GM12801 (cell line): ENCODE measurements around the gene SCLY.

Experiments
- TF ChIP-seq, protein P1 (sequence below): IDR thresholded peaks from one replicate; pipeline ENCODE4 v1.5.1; 2011; ENCODE audit warnings: control low read depth; ENCODE audit not compliant: insufficient read length; ENCODE audit errors: extremely low read depth

Gene SCLY

DNA sequence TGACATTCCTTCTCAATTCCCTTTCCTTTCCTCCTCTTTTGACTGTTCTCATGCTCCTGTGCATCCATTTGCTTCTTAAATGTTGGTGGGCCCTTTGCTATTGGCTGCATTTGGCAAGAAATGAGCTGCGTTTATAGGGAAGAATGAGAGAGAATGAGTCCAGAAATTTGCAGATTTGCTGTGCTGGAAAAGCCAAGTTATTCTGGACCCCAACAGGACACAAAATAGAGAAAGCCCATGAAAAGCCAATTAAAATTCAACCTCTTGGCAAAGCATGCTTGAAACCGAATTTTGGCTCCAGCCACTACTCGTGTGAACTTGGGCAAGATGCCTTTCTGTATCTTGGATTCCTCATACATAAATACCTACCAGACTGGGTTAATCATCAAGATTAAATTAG is 1.3 kb upstream of the SCLY start:
- TF ChIP-seq, protein P1, sequence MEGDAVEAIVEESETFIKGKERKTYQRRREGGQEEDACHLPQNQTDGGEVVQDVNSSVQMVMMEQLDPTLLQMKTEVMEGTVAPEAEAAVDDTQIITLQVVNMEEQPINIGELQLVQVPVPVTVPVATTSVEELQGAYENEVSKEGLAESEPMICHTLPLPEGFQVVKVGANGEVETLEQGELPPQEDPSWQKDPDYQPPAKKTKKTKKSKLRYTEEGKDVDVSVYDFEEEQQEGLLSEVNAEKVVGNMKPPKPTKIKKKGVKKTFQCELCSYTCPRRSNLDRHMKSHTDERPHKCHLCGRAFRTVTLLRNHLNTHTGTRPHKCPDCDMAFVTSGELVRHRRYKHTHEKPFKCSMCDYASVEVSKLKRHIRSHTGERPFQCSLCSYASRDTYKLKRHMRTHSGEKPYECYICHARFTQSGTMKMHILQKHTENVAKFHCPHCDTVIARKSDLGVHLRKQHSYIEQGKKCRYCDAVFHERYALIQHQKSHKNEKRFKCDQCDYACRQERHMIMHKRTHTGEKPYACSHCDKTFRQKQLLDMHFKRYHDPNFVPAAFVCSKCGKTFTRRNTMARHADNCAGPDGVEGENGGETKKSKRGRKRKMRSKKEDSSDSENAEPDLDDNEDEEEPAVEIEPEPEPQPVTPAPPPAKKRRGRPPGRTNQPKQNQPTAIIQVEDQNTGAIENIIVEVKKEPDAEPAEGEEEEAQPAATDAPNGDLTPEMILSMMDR, result no peak

DNA sequence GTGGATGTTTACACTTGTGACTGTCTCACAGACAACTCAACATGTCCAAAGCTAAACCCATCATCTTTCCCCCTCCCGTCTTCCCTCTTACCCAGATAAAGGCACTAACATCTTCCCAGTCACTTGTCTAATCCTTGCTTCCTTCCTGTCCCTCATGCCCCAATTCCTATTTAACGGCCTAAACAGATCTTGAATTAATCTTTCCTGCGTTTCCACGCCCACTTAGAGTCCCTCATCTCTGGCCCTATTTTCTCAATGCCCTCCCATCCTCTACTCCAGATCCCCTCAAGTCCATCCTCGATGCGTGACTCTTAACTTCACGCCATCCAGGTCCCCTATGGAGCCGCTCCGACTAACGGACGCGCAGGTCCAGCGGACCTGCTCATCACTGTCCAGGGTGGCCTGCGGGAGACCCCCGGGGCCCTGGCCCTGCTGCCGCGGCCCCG is 682 bp upstream of the SCLY start:
- TF ChIP-seq, protein P1, result no peak

DNA sequence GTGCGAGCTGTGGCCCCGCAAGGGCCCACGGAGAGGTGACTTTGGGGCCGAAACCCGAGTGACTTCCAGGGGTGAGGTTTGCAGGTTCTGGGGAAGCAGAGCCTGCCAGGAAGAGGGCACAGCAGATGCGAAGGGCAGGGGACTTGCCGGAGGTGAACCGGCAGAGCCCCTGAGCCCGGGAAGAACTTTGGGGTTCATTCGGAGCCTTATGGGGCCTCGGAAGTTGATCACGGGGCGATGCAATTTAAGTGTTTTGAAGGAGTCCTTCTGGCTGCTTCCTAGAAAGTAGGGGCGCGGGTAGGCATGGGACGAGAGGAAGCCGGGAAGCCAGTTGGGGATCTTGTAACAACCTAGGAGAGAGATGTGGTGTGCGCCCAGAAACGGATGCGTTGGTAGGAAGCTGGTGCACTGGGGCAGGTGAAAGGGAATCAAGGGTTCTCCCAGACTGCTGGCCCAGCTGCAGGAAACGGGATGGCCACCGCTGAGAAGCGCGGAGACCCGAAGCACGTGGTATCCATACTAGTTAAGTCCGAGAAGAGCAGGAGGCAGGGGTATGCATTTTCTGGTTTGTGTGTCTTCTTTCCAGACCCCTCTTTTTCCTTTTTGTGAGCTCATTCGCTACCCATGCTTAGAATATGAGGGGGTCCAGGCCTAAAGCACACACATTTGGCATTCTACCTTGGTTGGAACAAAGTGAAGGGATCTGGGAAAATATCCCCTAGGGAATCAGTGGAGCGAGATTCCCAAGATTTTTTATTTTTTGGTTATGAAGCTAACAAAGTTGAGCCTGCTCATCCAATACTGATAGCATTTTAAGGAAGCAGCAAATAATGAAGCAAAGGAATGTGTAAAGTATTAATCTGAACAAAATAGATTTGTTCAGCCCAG is 758 bp downstream of the SCLY start:
- TF ChIP-seq, protein P1, result no peak

- TF ChIP-seq, protein P1, result no peak
Observed at GRCh38 chr2:238063414-238064189, 2.8 kb downstream of the SCLY start.

GRCh38 chr2:238064376-238064775 is 3.6 kb downstream of the SCLY start:
- TF ChIP-seq, protein P1, result no peak

GRCh38 chr2:238065071-238065846 is 4.5 kb downstream of the SCLY start:
- TF ChIP-seq, protein P1, result no peak

- TF ChIP-seq, protein P1, result no peak
Observed at GRCh38 chr2:238066218-238066617, 5.4 kb downstream of the SCLY start.
